ENCODE data around the gene LVRN. TPM values are rescaled to one million over a fixed set of nuclear protein-coding genes. Genes with fewer than 3 reads are reported as not detected.

Gene LVRN
- total RNA-seq, 4 donors from 2014 or later, result 0.31 to 2.9 (median 2.1) TPM; not detected in 1

DNA sequence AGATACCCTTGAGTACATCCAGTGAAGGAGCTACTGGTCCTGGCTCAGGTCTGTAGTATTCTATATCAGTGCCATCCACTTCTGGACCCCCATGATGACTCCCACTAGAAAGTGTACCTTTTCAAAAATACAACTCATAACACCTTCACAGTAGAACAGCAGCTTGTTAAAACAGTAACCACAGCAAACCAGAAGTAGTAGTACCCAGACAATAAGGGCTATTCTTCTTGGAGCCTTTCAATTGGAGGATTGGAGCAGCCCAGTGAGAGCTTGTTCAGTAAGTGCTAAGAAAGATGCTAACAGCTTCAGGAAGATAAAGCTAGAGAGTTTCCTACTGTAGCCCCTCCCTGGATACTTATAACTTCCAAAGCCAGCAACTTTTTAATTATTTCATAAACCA lies 80.1 kb downstream of the LVRN start:
- no peak for TF ChIP-seq POLR2A (IDR thresholded peaks at IDR 0.05)
- TF ChIP-seq, protein P1, sequence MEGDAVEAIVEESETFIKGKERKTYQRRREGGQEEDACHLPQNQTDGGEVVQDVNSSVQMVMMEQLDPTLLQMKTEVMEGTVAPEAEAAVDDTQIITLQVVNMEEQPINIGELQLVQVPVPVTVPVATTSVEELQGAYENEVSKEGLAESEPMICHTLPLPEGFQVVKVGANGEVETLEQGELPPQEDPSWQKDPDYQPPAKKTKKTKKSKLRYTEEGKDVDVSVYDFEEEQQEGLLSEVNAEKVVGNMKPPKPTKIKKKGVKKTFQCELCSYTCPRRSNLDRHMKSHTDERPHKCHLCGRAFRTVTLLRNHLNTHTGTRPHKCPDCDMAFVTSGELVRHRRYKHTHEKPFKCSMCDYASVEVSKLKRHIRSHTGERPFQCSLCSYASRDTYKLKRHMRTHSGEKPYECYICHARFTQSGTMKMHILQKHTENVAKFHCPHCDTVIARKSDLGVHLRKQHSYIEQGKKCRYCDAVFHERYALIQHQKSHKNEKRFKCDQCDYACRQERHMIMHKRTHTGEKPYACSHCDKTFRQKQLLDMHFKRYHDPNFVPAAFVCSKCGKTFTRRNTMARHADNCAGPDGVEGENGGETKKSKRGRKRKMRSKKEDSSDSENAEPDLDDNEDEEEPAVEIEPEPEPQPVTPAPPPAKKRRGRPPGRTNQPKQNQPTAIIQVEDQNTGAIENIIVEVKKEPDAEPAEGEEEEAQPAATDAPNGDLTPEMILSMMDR (IDR thresholded peaks at IDR 0.05), result no peak
- Histone ChIP-seq H3K9me3 (no peaks in the 10 kb centered on the region), H3K36me3 (no peaks in the 10 kb centered on the region), H3K4me3 (no peak overlapping the region), H3K27me3 (no peaks in the 10 kb centered on the region), H3K4me1 (no peaks in the 10 kb centered on the region), H3K27ac (no peak overlapping the region)
- intact Hi-C loops (cut with DNase I), result no loop called here
- DNase-seq, result no peak

DNA sequence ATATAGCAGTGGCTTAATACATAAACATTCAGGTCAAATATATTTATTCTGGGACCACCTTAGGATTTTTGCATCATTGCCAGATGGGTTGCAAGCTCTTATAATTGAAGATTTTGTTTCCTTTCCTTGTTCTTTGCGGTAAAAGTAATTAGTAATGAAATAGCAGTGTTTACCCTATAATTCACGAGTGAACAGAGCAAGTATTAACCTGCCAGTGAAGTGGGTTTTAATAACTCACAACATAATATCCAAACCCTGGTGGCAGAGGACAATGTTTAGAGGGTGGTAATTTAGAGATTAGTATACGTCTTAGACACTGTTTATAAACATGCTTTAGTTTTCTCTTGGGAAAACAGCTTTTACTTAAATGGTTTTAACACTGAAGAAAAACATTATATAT lies 81.8 kb downstream of the LVRN start:
- Histone ChIP-seq H3K27me3 (no peaks in the 10 kb centered on the region), H3K36me3 (no peaks in the 10 kb centered on the region), H3K4me3 (no peak overlapping the region), H3K9me3 (no peaks in the 10 kb centered on the region), H3K27ac (no peak overlapping the region), H3K4me1 (no peaks in the 10 kb centered on the region)
- TF ChIP-seq, protein P1 (IDR thresholded peaks at IDR 0.05), result no peak
- TF ChIP-seq POLR2A (IDR thresholded peaks at IDR 0.05), result no peak
- 49 to 51% methylated on average over 3 of the region's 3 CpGs for whole genome bisulfite sequencing, 2 donors
- intact Hi-C loops (cut with DNase I), result no loop called here
- no peak for DNase-seq

DNA sequence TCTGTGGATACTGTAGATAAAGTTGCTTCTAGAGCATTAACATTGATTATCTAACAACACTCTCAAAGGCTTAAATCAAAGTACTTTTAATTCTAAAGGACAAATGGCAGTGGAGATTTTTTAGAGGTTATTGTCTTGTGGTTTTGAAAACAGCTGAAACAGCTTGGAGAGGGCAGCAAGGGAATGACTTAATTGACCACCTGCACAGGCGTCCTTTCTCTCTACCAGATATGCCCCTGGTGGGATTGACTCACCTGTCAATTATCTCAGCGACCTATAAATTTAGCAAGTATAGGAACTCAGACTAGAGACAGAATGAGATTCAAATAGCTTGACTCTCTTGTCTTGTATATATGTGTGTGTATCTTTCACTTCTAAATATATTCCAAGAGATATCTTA lies 83.5 kb downstream of the LVRN start:
- WGBS, 2 donors, result 61 to 76% methylated on average over 2 of the region's 2 CpGs
- Histone ChIP-seq H3K9me3 (no peaks in the 10 kb centered on the region), H3K27ac (no peak overlapping the region), H3K4me1 (no peaks in the 10 kb centered on the region), H3K36me3 (no peaks in the 10 kb centered on the region), H3K4me3 (no peak overlapping the region), H3K27me3 (peaks cover 0 to 3% (median 0%) of the 10 kb centered on the region in 4 donors)
- TF ChIP-seq, protein P1 (IDR thresholded peaks at IDR 0.05), result no peak
- no peak for TF ChIP-seq POLR2A (IDR thresholded peaks at IDR 0.05)
- intact Hi-C loops (cut with DNase I), result no loop called here
- no peak for DNase-seq

DNA sequence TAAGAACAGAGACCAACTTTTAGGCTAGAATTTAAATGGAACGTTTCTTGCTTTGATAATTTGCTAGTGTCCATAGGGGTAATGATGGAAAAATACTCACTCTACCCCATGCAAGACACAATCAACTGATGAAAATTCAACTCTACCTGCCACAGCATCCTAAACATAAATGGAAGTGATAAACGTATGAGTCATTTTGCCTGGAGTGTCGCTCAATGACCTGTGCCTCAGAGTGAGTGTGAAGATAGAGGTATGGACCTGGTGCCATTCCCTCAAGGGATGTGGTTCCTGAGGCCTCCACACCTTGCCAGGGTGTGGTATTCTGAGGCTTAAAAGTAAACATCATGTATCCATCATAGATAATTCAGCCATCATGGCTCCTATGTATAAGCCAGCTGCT lies 84.0 kb downstream of the LVRN start:
- WGBS, 2 donors, result 80 to 85% methylated on average over 3 of the region's 3 CpGs
- Histone ChIP-seq H3K9me3 (no peaks in the 10 kb centered on the region), H3K36me3 (no peaks in the 10 kb centered on the region), H3K27me3 (peaks cover 0 to 3% (median 0%) of the 10 kb centered on the region in 4 donors), H3K27ac (no peak overlapping the region), H3K4me1 (no peaks in the 10 kb centered on the region), H3K4me3 (no peak overlapping the region)
- TF ChIP-seq, protein P1 (IDR thresholded peaks at IDR 0.05), result no peak
- no peak for TF ChIP-seq POLR2A (IDR thresholded peaks at IDR 0.05)
- no peak for DNase-seq
- intact Hi-C loops (cut with DNase I), result no loop called here

DNA sequence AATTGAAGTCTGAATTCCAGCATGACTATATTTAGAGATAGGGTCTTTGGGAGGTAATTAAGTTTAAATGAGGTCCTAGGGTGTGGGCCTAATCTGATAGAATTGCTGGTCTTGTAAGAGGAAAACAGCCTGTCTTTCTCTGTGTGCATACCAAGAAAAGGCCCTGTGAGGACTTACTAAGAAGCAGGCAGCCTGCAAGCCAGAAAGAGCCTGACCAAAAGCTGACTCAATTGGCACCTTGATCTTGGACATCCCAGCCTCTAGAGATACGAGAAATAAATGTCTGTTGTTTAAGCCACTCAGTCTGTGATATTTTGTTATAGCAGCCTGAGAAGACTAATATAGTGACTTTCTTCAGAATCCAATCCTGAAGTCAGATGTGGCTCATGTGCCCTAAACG lies 84.5 kb downstream of the LVRN start:
- Histone ChIP-seq H3K4me1 (no peaks in the 10 kb centered on the region), H3K27ac (no peak overlapping the region), H3K27me3 (peaks cover 0 to 3% (median 0%) of the 10 kb centered on the region in 4 donors), H3K4me3 (no peak overlapping the region), H3K36me3 (no peaks in the 10 kb centered on the region), H3K9me3 (no peaks in the 10 kb centered on the region)
- DNase-seq, result no peak
- TF ChIP-seq POLR2A (IDR thresholded peaks at IDR 0.05), result no peak
- TF ChIP-seq, protein P1 (IDR thresholded peaks at IDR 0.05), result no peak
- intact Hi-C loops (cut with DNase I), result no loop called here
- 81 to 85% methylated on average over 2 of the region's 2 CpGs for WGBS, 2 donors
